Fibroblast of pulmonary artery (primary cell): Measurements from ENCODE around the gene NRG4.
"Not testable (repeated sequence)": the region's sequence is repeated elsewhere in the genome, so short reads cannot be mapped to it uniquely, and the experiment has no call there.

Experiments used
- DNase-seq: peaks from one replicate; pipeline ENCODE4 v3.0.0-alpha.2; 2010; ENCODE audit warnings: low read depth
- H3K4me3 ChIP-seq: replicated peaks from 2 replicates; pipeline ENCODE4 v1.5.1; 2011; ENCODE audit warnings: low read depth, mild to moderate bottlenecking, control low read depth, low read length, moderate library complexity
- CTCF ChIP-seq: IDR thresholded peaks from 2 replicates; pipeline ENCODE4 v1.5.1; 2011; ENCODE audit warnings: mild to moderate bottlenecking, control low read depth, low read length, inconsistent platforms; ENCODE audit errors: missing control alignments

The NRG4 gene

GRCh38 chr15:75981149-75981815 is 30.9 kb downstream of the NRG4 start:
- H3K4me3 ChIP-seq = no peak overlapping the region
- no peak for TF ChIP-seq CTCF
- no peak for DNase-seq

- not testable (repeated sequence) for H3K4me3 ChIP-seq, DNase-seq
Observed at GRCh38 chr15:75976766-75977165, 35.5 kb downstream of the NRG4 start.

GRCh38 chr15:75966073-75966472 is 46.2 kb downstream of the NRG4 start:
- peak; percentile 57 for DNase-seq
- H3K4me3 ChIP-seq = no peak overlapping the region
- no peak for TF ChIP-seq CTCF

GRCh38 chr15:75961331-75961730 is 50.9 kb downstream of the NRG4 start:
- no peak overlapping the region for H3K4me3 ChIP-seq
- TF ChIP-seq CTCF = no peak
- no peak for DNase-seq

GRCh38 chr15:75955720-75956119 is 56.5 kb downstream of the NRG4 start:
- no peak overlapping the region for H3K4me3 ChIP-seq
- TF ChIP-seq CTCF = no peak
- DNase-seq = no peak

- no peak for TF ChIP-seq CTCF
- DNase-seq = no peak
- no peak overlapping the region for H3K4me3 ChIP-seq
Observed at GRCh38 chr15:75952525-75952924, 59.7 kb downstream of the NRG4 start.

- TF ChIP-seq CTCF = no peak
- no peak overlapping the region for H3K4me3 ChIP-seq
- DNase-seq = no peak
Observed at GRCh38 chr15:75948761-75949296, 63.4 kb downstream of the NRG4 start.
